HEK293 (cell line): Measurements from ENCODE around the gene DCUN1D3.

Experiments used
- CTCF ChIA-PET: fragments of 350-600 bp; formaldehyde crosslinking; extraction: SDS; loops from one replicate; lab custom pipeline; 2021; ENCODE audit warnings: antibody characterized with exemption; lab: Yijun Ruan, JAX
- POLR2A ChIA-PET: fragments of 300-600 bp; formaldehyde crosslinking; extraction: SDS; loops from one replicate; lab custom pipeline; 2020; ENCODE audit warnings: antibody characterized with exemption, inconsistent platforms; lab: Yijun Ruan, JAX
- H3K27ac ChIP-seq: fragments of 200-500 bp; sonication (Bioruptor generic); 2 replicates; pipeline ENCODE4 v1.5.1; 2014; ENCODE audit warnings: low read depth, low read length, control low read depth, inconsistent platforms; ENCODE audit errors: extremely low read depth
- H3K36me3 ChIP-seq, 2 experiments: fragments of 200-500 bp in 1 of 2; sonication (Bioruptor generic) in 1 of 2; 1 replicate in 1 of 2; 2 replicates in 1 of 2; pipeline ENCODE4 v1.5.1; 2014 to 2017; ENCODE audit warnings: inconsistent platforms in 2 of 2, low read length in 2 of 2; ENCODE audit not compliant: control insufficient read depth in 2 of 2, insufficient read depth in 1 of 2
- H3K4me1 ChIP-seq: fragments of 200-500 bp; sonication (Bioruptor generic); 2 replicates; pipeline ENCODE4 v1.5.1; 2014; ENCODE audit warnings: mild to moderate bottlenecking, low read length, inconsistent platforms; ENCODE audit not compliant: control insufficient read depth, insufficient read depth
- H3K4me3 ChIP-seq: 2 replicates; pipeline ENCODE4 v1.5.1; 2011; ENCODE audit warnings: low read depth, mild to moderate bottlenecking, control low read depth, low read length, moderate library complexity
- H3K9me3 ChIP-seq: fragments of 200-500 bp; sonication (Bioruptor generic); 2 replicates; pipeline ENCODE4 v1.5.1; 2014; ENCODE audit warnings: low read depth, low read length, inconsistent platforms; ENCODE audit not compliant: control insufficient read depth, insufficient read depth
- KLF1 ChIP-seq: fragments of 450-650 bp; formaldehyde crosslinking; IDR thresholded peaks from 2 replicates; pipeline ENCODE4 v1.5.1; 2016; ENCODE audit warnings: missing biosample characterization, missing genetic modification characterization
- KLF16 ChIP-seq: fragments of 450-650 bp; formaldehyde crosslinking; IDR thresholded peaks from 2 replicates; pipeline ENCODE4 v1.5.1; 2017; ENCODE audit warnings: missing biosample characterization, missing genetic modification characterization
- KLF8 ChIP-seq: fragments of 450-650 bp; formaldehyde crosslinking; IDR thresholded peaks from 2 replicates; pipeline ENCODE4 v1.5.1; 2016; ENCODE audit warnings: missing biosample characterization, missing genetic modification characterization
- MEIS1 ChIP-seq: sonication (generic); formaldehyde crosslinking; IDR thresholded peaks from 2 replicates; pipeline ENCODE4 v1.8.1; 2022; ENCODE audit warnings: missing genetic modification reagents, mild to moderate bottlenecking, borderline replicate concordance
- PATZ1 ChIP-seq: fragments of 450-650 bp; formaldehyde crosslinking; IDR thresholded peaks from 2 replicates; pipeline ENCODE4 v1.5.1; 2016; ENCODE audit warnings: missing biosample characterization, missing genetic modification characterization
- RBAK ChIP-seq: fragments of 450-650 bp; formaldehyde crosslinking; IDR thresholded peaks from 2 replicates; pipeline ENCODE4 v1.5.1; 2016; ENCODE audit warnings: missing biosample characterization, missing genetic modification characterization
- SCRT1 ChIP-seq: fragments of 450-650 bp; formaldehyde crosslinking; IDR thresholded peaks from 2 replicates; pipeline ENCODE4 v1.5.1; 2016; ENCODE audit warnings: missing biosample characterization, missing genetic modification characterization, borderline replicate concordance
- TSHZ1 ChIP-seq: fragments of 450-650 bp; formaldehyde crosslinking; IDR thresholded peaks from 2 replicates; pipeline ENCODE4 v1.5.1; 2016; ENCODE audit warnings: missing biosample characterization, missing genetic modification characterization, borderline replicate concordance
- ZNF155 ChIP-seq: fragments of 450-650 bp; formaldehyde crosslinking; IDR thresholded peaks from 2 replicates; pipeline ENCODE4 v1.5.1; 2016; ENCODE audit warnings: missing biosample characterization, missing genetic modification characterization
- ZNF202 ChIP-seq: fragments of 450-650 bp; formaldehyde crosslinking; IDR thresholded peaks from 2 replicates; pipeline ENCODE4 v1.5.1; 2016; ENCODE audit warnings: missing biosample characterization, missing genetic modification characterization, borderline replicate concordance
- ZNF221 ChIP-seq: fragments of 450-650 bp; formaldehyde crosslinking; IDR thresholded peaks from 2 replicates; pipeline ENCODE4 v1.5.1; 2017; ENCODE audit warnings: missing biosample characterization, missing genetic modification characterization, borderline replicate concordance
- ZNF239 ChIP-seq: fragments of 450-650 bp; formaldehyde crosslinking; IDR thresholded peaks from 2 replicates; pipeline ENCODE4 v1.5.1; 2016; ENCODE audit warnings: missing biosample characterization, missing genetic modification characterization
- ZNF280C ChIP-seq: fragments of 450-650 bp; formaldehyde crosslinking; IDR thresholded peaks from 2 replicates; pipeline ENCODE4 v1.5.1; 2016; ENCODE audit warnings: missing biosample characterization, missing genetic modification characterization
- ZNF398 ChIP-seq: fragments of 450-650 bp; formaldehyde crosslinking; IDR thresholded peaks from 2 replicates; pipeline ENCODE4 v1.5.1; 2017; ENCODE audit warnings: missing biosample characterization, missing genetic modification characterization
- ZNF426 ChIP-seq: fragments of 450-650 bp; formaldehyde crosslinking; IDR thresholded peaks from 2 replicates; pipeline ENCODE4 v1.5.1; 2017; ENCODE audit warnings: missing biosample characterization, missing genetic modification characterization, mild to moderate bottlenecking, inconsistent platforms, moderate library complexity
- ZNF473 ChIP-seq: fragments of 450-650 bp; formaldehyde crosslinking; IDR thresholded peaks from 2 replicates; pipeline ENCODE4 v1.5.1; 2017; ENCODE audit warnings: missing biosample characterization, missing genetic modification characterization
- ZNF548 ChIP-seq: fragments of 450-650 bp; formaldehyde crosslinking; IDR thresholded peaks from 2 replicates; pipeline ENCODE4 v1.5.1; 2016; ENCODE audit warnings: missing biosample characterization, missing genetic modification characterization
- ZNF555 ChIP-seq: fragments of 450-650 bp; formaldehyde crosslinking; conservative IDR thresholded peaks from 2 replicates; pipeline ENCODE4 v1.5.1; 2017; ENCODE audit warnings: missing biosample characterization, mild to moderate bottlenecking, missing genetic modification characterization, inconsistent platforms
- ZNF585B ChIP-seq: fragments of 450-650 bp; formaldehyde crosslinking; IDR thresholded peaks from 2 replicates; pipeline ENCODE4 v1.5.1; 2016; ENCODE audit warnings: missing biosample characterization, missing genetic modification characterization
- ZNF660 ChIP-seq: fragments of 450-650 bp; IDR thresholded peaks from 2 replicates; pipeline ENCODE4 v1.5.1; 2018; ENCODE audit warnings: missing biosample characterization, mild to moderate bottlenecking, missing genetic modification characterization
- ZNF704 ChIP-seq: fragments of 450-650 bp; formaldehyde crosslinking; IDR thresholded peaks from 2 replicates; pipeline ENCODE4 v1.5.1; 2016; ENCODE audit warnings: missing biosample characterization, missing genetic modification characterization
- ZNF707 ChIP-seq: fragments of 450-650 bp; formaldehyde crosslinking; IDR thresholded peaks from 2 replicates; pipeline ENCODE4 v1.5.1; 2016; ENCODE audit warnings: missing biosample characterization, missing genetic modification characterization
- ZNF747 ChIP-seq: fragments of 450-650 bp; formaldehyde crosslinking; IDR thresholded peaks from 2 replicates; pipeline ENCODE4 v1.5.1; 2016; ENCODE audit warnings: missing biosample characterization, missing genetic modification characterization
- ZNF776 ChIP-seq: fragments of 450-650 bp; formaldehyde crosslinking; IDR thresholded peaks from 2 replicates; pipeline ENCODE4 v1.5.0; 2017; ENCODE audit warnings: missing biosample characterization, missing genetic modification characterization, borderline replicate concordance
- ZSCAN5A ChIP-seq: fragments of 450-650 bp; formaldehyde crosslinking; IDR thresholded peaks from 2 replicates; pipeline ENCODE4 v1.5.1; 2016; ENCODE audit warnings: missing biosample characterization, missing genetic modification characterization

DCUN1D3 gene

GRCh38 chr16:20948444-20948843 is 48.3 kb upstream of the DCUN1D3 start:
- no peaks in the 10 kb centered on the region for H3K9me3 ChIP-seq
- ChIA-PET POLR2A (no interaction called here), CTCF (interaction anchor here (1.3 kb wide), 1 partner anchor 77 kb away, joined by 3 read pairs; no protein-coding TSS in a partner anchor)
- H3K4me3 ChIP-seq = no peak overlapping the region
- no peaks in the 10 kb centered on the region for H3K4me1 ChIP-seq
- TF ChIP-seq ZNF221 = no peak
- TF ChIP-seq ZNF585B = no peak
- no peak for TF ChIP-seq KLF1
- no peak for TF ChIP-seq MEIS1
- no peak for TF ChIP-seq ZNF555 (tag by site-specific recombination)
- no peak for TF ChIP-seq ZNF280C
- no peak for TF ChIP-seq ZNF704 (tag by site-specific recombination)
- TF ChIP-seq KLF16 (tag by site-specific recombination) = no peak
- no peak for TF ChIP-seq PATZ1 (tag by site-specific recombination)
- no peak for TF ChIP-seq ZNF155 (tag by site-specific recombination)
- TF ChIP-seq RBAK = no peak
- TF ChIP-seq ZNF776 (tag by site-specific recombination) = no peak
- no peak for TF ChIP-seq ZNF747 (tag by site-specific recombination)
- TF ChIP-seq ZNF548 (tag by site-specific recombination) = no peak
- no peak for TF ChIP-seq ZNF473 (tag by site-specific recombination)
- no peak for TF ChIP-seq ZNF239
- no peak for TF ChIP-seq ZNF660 (tag by site-specific recombination)
- no peak for TF ChIP-seq ZNF707
- no peaks in the 10 kb centered on the region for H3K36me3 ChIP-seq
- H3K27ac ChIP-seq = no peak overlapping the region

GRCh38 chr16:20946015-20946629 is 46.0 kb upstream of the DCUN1D3 start:
- no peaks in the 10 kb centered on the region for H3K4me1 ChIP-seq
- H3K4me3 ChIP-seq = no peak overlapping the region
- POLR2A ChIA-PET = no interaction called here
- H3K36me3 ChIP-seq = no peaks in the 10 kb centered on the region
- no peak overlapping the region for H3K27ac ChIP-seq
- H3K9me3 ChIP-seq = no peaks in the 10 kb centered on the region
- CTCF ChIA-PET = no interaction called here
- no peak for TF ChIP-seq ZSCAN5A (tag by site-specific recombination)
- TF ChIP-seq ZNF155 (tag by site-specific recombination) = no peak
- no peak for TF ChIP-seq ZNF202 (tag by site-specific recombination)
- TF ChIP-seq ZNF398 = no peak
- TF ChIP-seq ZNF426 (tag by site-specific recombination) = no peak
- TF ChIP-seq SCRT1 (tag by site-specific recombination) = no peak
- no peak for TF ChIP-seq TSHZ1 (tag by site-specific recombination)
- no peak for TF ChIP-seq KLF8 (tag by site-specific recombination)
